Endometrial microvascular endothelial cells (primary cell): Measurements from ENCODE around the gene MS4A18. TPM values are rescaled to one million over a fixed set of nuclear protein-coding genes. Genes with fewer than 3 reads are reported as not detected.

Source experiments
- in situ Hi-C: cut with HindIII; loops from 2 replicates; pipeline ENCODE4 v1.10.0; 2017; ENCODE audit warnings: low sequenced_read_pairs, low pct_unique_long_range_greater_than_20kb; ENCODE audit errors: inconsistent ontology term
- total RNA-seq: library from RNA; depleted of rRNA; stranded (reverse); fragments of >200 nt; gene quantifications from one replicate; pipeline ENCODE4 v1.2.3, GENCODE V29; 2015; ENCODE audit errors: inconsistent ontology term

MS4A18 gene
- total RNA-seq, 1 donor from 2014 or later, result not detected

DNA sequence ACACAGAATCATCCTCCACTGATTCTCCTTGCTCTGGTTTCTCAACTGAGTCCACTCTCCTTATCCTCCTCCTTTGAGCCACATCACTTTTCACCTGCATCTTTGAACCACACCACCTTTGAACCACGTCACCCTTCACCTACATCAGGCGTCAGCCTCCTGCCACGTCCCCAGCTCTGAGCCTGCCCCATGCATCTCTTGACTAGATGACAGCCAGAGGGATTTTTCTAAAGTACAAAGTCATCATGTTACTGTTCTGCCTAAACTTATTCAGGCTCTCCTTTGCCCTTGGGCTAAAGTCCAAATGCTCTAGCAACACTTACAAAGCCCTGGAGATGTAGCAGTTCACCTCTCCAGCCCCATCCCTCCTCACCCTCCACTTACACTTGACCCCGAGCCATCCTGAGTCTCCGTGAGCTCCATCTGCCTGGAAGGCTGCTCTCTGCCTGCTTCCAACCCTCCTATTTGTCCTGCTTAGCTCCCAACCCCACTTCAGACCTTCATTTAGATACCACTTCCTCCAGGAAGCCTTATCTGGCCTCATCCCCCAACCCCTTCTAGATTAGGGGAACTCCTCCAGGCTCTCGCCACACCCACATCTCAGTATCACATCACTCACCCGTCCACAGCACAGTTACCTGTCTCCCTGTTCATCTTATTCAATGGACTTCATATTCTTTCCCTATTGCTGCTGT, 56.9 kb downstream of the MS4A18 start:
- in situ Hi-C loops, result no loop called here

DNA sequence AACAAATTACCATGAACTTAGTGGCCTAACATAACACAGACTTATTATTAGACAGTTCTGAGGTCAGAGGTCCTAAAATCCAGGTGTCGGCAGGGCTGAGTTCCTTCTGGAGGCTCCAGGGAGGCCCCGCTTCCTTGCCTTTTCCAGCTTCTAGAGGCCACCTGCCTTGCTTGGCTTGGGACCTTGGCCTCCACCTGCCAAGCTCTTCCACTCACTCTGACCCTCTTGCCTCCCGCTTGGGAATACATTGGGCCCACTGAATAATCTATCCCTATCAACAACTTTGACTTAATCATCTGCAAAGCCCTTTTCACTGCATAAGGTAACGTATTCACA, 57.4 kb downstream of the MS4A18 start:
- in situ Hi-C loops, result no loop called here

GRCh38 chr11:60782393-60783140, 58.0 kb downstream of the MS4A18 start:
- in situ Hi-C loops, result no loop called here

GRCh38 chr11:60783141-60783484, 58.6 kb downstream of the MS4A18 start:
- in situ Hi-C loops, result no loop called here

DNA sequence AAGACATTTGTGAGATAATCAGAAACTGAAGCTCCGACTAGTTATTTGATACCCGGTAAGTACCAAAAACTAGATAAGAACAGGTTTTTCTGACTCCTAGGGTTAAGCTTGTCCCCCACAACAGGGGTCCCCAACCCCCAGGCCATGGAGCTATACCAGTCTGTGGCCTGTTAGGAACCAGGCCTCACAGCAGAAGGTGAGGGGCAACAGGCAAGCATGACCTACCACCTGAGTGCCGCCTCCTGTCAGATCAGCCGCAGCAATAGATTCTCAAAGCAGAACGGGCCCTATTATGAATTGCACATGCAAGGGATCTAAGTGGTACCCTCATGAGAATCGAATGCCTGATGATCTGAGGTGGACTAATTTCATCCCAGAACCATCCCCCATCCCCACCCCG, 59.4 kb downstream of the MS4A18 start:
- in situ Hi-C loops, result no loop called here

DNA sequence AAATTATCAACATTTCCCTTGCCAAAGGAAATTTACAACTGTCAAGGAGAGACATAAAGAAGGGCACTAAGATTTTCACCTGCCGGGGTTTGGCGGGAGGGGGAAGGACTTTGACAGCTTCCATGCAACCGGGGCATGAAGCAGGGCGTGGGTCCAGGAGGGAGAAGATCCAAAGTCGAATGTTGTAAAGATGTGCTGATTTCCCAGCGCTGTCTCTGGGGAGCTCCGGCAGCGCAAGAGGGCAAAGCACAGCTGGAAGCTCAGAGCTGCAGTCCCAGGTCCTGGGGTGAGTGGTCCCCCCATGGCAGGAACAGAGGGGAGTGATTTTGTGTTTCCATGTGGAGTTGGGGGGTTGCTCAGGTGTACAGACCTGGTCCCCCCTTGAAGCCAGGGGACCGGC, 60.6 kb downstream of the MS4A18 start, which contains the start of gene MS4A10:
Gene MS4A10 (plus strand): TSS at position 198 of the 400 bp plus-strand sequence. CDS start 5,003 bp downstream, outside the sequence.
- in situ Hi-C loops, result no loop called here

DNA sequence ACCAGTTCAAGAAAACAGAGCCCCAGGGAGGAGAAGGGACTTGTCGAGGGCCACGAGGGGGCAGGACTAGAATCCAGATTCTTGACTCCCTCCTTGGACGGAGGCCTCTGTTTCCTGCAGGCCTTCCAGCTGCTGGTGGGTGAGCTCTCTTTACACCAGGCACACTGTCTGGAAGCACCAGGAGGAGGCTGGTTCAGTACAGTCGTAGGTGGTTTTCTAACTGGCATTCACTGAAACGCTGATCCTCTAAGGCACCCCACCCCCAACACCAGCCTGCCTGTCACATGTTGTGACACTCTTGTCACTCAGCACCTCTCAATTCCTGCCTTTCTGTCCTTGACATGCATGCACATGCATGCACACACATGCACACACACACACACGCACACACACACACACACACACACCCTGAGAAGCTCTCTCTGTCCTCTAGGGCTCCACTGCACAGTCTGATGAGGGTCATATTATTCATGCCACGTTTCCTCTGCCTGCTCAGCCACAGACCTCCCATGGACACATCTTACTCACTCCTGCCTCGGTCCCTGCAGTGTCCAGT, 61.4 kb downstream of the MS4A18 start:
- in situ Hi-C loops, result no loop called here

- in situ Hi-C loops, result no loop called here
Observed at GRCh38 chr11:60786811-60787567, 62.5 kb downstream of the MS4A18 start.

DNA sequence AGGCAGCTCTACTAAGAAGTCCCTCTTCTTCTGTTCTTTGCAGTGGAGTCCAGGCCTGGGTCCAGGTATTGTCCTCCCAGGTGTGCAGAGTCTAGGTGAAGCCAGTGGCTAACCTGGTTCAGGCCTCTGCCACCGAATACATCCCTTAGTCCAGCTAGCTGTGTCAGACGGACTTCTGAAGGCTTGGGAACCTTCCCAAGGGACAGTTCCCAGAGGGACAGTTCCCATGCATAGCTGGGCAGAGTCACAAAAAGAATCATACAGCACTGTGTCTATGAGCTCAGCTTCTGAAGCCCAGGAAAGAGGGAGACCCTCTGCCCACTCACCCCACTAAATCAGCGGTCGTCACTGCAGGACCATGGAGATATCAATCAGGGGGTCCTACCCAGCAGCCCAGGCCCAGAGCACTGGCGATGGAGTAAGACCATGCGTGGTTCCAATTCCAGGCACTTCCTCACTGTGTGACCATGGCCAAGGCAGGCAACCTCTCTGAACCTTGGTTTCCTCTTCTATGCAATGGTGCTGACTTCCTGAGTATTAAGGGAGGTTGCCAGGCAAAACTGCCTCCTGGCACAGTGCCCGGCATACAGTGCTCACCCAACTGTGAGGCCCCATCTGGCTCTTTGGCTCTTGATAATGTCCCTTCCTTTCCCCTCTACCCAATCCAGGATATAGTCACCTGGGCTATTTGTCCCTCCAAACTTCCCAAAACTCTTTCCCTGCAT, 64.0 kb downstream of the MS4A18 start:
- in situ Hi-C loops, result no loop called here

- in situ Hi-C loops, result no loop called here
Observed at GRCh38 chr11:60790726-60791125, 66.2 kb downstream of the MS4A18 start.

DNA sequence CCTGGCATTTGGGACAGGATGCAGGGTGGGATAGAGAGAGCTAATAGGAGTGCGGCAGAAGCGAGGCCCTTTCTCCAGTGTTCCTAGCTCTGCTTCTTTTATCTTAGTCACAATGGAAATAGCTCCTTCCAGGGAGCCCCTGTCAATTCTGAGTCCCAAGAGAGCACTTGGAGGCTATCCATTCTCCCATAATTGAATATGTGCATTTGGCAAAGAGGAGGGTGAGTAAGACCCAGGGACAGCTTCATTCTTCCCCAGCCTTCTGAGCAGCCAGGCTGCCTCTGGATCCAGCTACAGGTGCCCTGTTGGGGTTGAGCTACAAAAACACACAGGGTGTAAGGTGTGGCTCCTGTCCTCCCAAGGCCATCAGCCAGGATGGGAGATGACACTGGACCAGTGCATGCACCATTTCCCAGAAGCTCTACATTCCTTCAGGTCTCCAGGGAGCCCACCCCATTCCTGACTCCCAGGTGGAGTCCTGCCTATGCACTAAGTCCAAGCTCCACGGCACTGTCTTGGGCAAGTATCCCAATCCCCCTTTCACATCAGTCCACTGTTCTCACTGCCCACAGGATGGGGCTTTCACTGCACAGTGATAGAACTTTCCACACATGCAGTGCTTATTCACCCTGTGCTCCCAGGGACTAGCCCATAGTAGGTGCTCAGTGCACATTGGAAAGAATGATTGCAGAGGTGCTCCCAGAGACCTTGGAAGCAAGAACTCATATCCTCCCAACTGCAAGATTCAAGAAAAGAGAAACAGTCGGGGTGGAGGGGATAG, 66.8 kb downstream of the MS4A18 start:
- in situ Hi-C loops, result no loop called here

DNA sequence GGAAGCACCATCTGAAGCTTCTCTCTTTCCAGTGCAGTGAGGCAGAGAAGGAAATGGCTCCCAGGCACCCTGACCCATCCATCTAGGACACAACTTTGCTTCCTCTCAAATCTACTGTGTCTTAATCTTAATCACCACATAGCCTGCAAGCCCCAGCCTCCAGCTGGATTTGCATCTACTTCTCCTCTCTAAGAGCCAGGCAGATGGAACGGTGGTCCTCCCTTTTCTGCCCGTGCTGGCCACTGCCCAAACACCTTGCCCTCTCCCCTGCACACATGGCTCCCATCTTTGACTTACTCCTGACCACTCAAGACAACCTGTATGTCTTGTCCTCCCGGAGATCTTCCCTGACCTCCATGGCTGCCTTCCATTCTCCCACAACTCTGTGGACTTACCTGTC, 68.0 kb downstream of the MS4A18 start:
- in situ Hi-C loops, result no loop called here

Other genes with a start within 250 kb of the MS4A18 start
- not detected for gene MS4A12, start 231.9 kb upstream of the MS4A18 start, total RNA-seq
- not detected for gene MS4A13, start 209.3 kb upstream of the MS4A18 start, total RNA-seq
- gene MS4A8, start 25.1 kb upstream of the MS4A18 start, total RNA-seq, result not detected
- gene MS4A15, start 32.1 kb downstream of the MS4A18 start, total RNA-seq, result not detected
- gene MS4A10, start 60.6 kb downstream of the MS4A18 start, total RNA-seq, result not detected
- 80.8 TPM for gene CCDC86, start 117.4 kb downstream of the MS4A18 start, total RNA-seq
- gene PTGDR2, start 131.2 kb downstream of the MS4A18 start, total RNA-seq, result not detected
- gene ZP1, start 142.8 kb downstream of the MS4A18 start, total RNA-seq, result not detected
- 130 TPM for gene PRPF19, start 181.9 kb downstream of the MS4A18 start, total RNA-seq
- gene TMEM109, start 189.4 kb downstream of the MS4A18 start, total RNA-seq, result 190 TPM
- 105 TPM for gene TMEM132A, start 199.7 kb downstream of the MS4A18 start, total RNA-seq
- 8.2 TPM for gene SLC15A3, start 227.5 kb downstream of the MS4A18 start, total RNA-seq
- gene CD6, start 247.0 kb downstream of the MS4A18 start, total RNA-seq, result not detected